DND-41 (cell line): ENCODE measurements around the gene NELL2.

ENCODE experiments used
- ATAC-seq: fragments of 200-7000 bp; cut with Tn5 transposase; 3 replicates; pipeline ENCODE4 v1.9.1; 2021; ENCODE audit warnings: low read depth; ENCODE audit not compliant: insufficient read depth
- DNase-seq: peaks from one replicate; pipeline ENCODE4 v3.0.0-alpha.2; 2020
- H2AFZ ChIP-seq: 2 replicates; pipeline ENCODE4 v1.6.0; 2012; ENCODE audit warnings: low read depth, low read length
- H3K27ac ChIP-seq: 2 replicates; pipeline ENCODE4 v1.5.1; 2012; ENCODE audit warnings: low read length, inconsistent platforms
- H3K27me3 ChIP-seq: fragments of 200-600 bp; sonication (generic); 2 replicates; pipeline ENCODE4 v1.6.0; 2012; ENCODE audit warnings: low read length, mild to moderate bottlenecking, inconsistent platforms; ENCODE audit not compliant: insufficient read depth, poor library complexity
- H3K36me3 ChIP-seq: 2 replicates; pipeline ENCODE4 v1.5.1; 2012; ENCODE audit warnings: low read length, inconsistent platforms; ENCODE audit not compliant: insufficient read depth
- H3K4me1 ChIP-seq: 2 replicates; pipeline ENCODE4 v1.5.1; 2012; ENCODE audit warnings: mild to moderate bottlenecking, low read length; ENCODE audit not compliant: insufficient read depth
- H3K4me2 ChIP-seq: 2 replicates; pipeline ENCODE4 v1.6.0; 2012; ENCODE audit warnings: mild to moderate bottlenecking, moderate library complexity, low read length, inconsistent platforms; ENCODE audit not compliant: insufficient read depth
- H3K4me3 ChIP-seq, 2 experiments: fragments of 200-600 bp in 1 of 2; shearing (Covaris generic) in 1 of 2; 2 replicates each; pipeline ENCODE4 v1.5.1; 2012 to 2016; ENCODE audit warnings: inconsistent platforms in 2 of 2, low read length in 2 of 2, mild to moderate bottlenecking in 2 of 2, low read depth in 1 of 2, moderate library complexity in 1 of 2
- H3K79me2 ChIP-seq: 2 replicates; pipeline ENCODE4 v1.6.0; 2012; ENCODE audit warnings: low read length, inconsistent platforms; ENCODE audit not compliant: insufficient read depth
- H3K9ac ChIP-seq: 2 replicates; pipeline ENCODE4 v1.6.0; 2012; ENCODE audit warnings: low read depth, mild to moderate bottlenecking, inconsistent platforms, low read length, moderate library complexity
- H3K9me3 ChIP-seq: 2 replicates; pipeline ENCODE4 v1.5.1; 2012; ENCODE audit warnings: low read length, moderate library complexity, mild to moderate bottlenecking, inconsistent platforms; ENCODE audit not compliant: insufficient read depth, severe bottlenecking
- H4K20me1 ChIP-seq: 2 replicates; pipeline ENCODE4 v1.6.0; 2012; ENCODE audit warnings: low read length; ENCODE audit not compliant: insufficient read depth
- CTCF ChIP-seq: IDR thresholded peaks from 2 replicates; pipeline ENCODE4 v1.5.1; 2012; ENCODE audit warnings: borderline replicate concordance, low read length, moderate library complexity, mild to moderate bottlenecking; ENCODE audit not compliant: poor library complexity, severe bottlenecking; ENCODE audit errors: extremely low read depth
- EZH2 ChIP-seq: IDR thresholded peaks from 3 replicates; pipeline ENCODE4 v1.6.1; 2012; ENCODE audit warnings: borderline replicate concordance, low read depth, mild to moderate bottlenecking, moderate library complexity, low read length, inconsistent platforms; ENCODE audit not compliant: severe bottlenecking

Gene NELL2

GRCh38 chr12:44765796-44766195 lies 110.3 kb downstream of the NELL2 start:
- H3K36me3 ChIP-seq, result no peaks in the 10 kb centered on the region
- H2AFZ ChIP-seq, result no peak overlapping the region
- H4K20me1 ChIP-seq, result no peaks in the 10 kb centered on the region
- H3K27me3 ChIP-seq, result peaks cover 3% of the 10 kb centered on the region
- no peak overlapping the region for H3K4me2 ChIP-seq
- ATAC-seq (no peak), DNase-seq (no peak)
- no peak overlapping the region for H3K4me3 ChIP-seq
- H3K27ac ChIP-seq, result no peak overlapping the region
- H3K9ac ChIP-seq, result no peak overlapping the region
- H3K9me3 ChIP-seq, result no peaks in the 10 kb centered on the region
- no peaks in the 10 kb centered on the region for H3K4me1 ChIP-seq
- no peak for TF ChIP-seq CTCF
- no peak for TF ChIP-seq EZH2
- H3K79me2 ChIP-seq, result no peaks in the 10 kb centered on the region

GRCh38 chr12:44763021-44763420 lies 113.1 kb downstream of the NELL2 start:
- Histone ChIP-seq H3K4me2 (no peak overlapping the region), H3K4me1 (no peaks in the 10 kb centered on the region), H3K9me3 (no peaks in the 10 kb centered on the region), H3K27me3 (no peaks in the 10 kb centered on the region), H2AFZ (no peak overlapping the region), H3K36me3 (no peaks in the 10 kb centered on the region), H3K79me2 (no peaks in the 10 kb centered on the region), H3K4me3 (no peak overlapping the region), H3K27ac (no peak overlapping the region), H3K9ac (no peak overlapping the region), H4K20me1 (no peaks in the 10 kb centered on the region)
- TF ChIP-seq CTCF, result no peak
- TF ChIP-seq EZH2, result no peak
- ATAC-seq, result no peak
- no peak for DNase-seq

GRCh38 chr12:44759289-44759688 lies 116.8 kb downstream of the NELL2 start:
- TF ChIP-seq CTCF (no peak), EZH2 (no peak)
- no peak overlapping the region for H2AFZ ChIP-seq
- no peaks in the 10 kb centered on the region for H3K9me3 ChIP-seq
- ATAC-seq (no peak), DNase-seq (no peak)
- H3K4me1 ChIP-seq, result no peaks in the 10 kb centered on the region
- no peaks in the 10 kb centered on the region for H3K27me3 ChIP-seq
- H3K36me3 ChIP-seq, result no peaks in the 10 kb centered on the region
- H4K20me1 ChIP-seq, result no peaks in the 10 kb centered on the region
- H3K9ac ChIP-seq, result no peak overlapping the region
- no peak overlapping the region for H3K4me2 ChIP-seq
- no peak overlapping the region for H3K27ac ChIP-seq
- H3K4me3 ChIP-seq, result no peak overlapping the region
- no peaks in the 10 kb centered on the region for H3K79me2 ChIP-seq

- H2AFZ ChIP-seq, result no peak overlapping the region
- TF ChIP-seq EZH2 (no peak), CTCF (no peak)
- H3K4me2 ChIP-seq, result no peak overlapping the region
- no peaks in the 10 kb centered on the region for H3K4me1 ChIP-seq
- no peak for DNase-seq
- no peaks in the 10 kb centered on the region for H3K79me2 ChIP-seq
- H3K9ac ChIP-seq, result no peak overlapping the region
- no peak for ATAC-seq
- no peak overlapping the region for H3K27ac ChIP-seq
- no peaks in the 10 kb centered on the region for H4K20me1 ChIP-seq
- H3K36me3 ChIP-seq, result no peaks in the 10 kb centered on the region
- no peaks in the 10 kb centered on the region for H3K9me3 ChIP-seq
- no peaks in the 10 kb centered on the region for H3K27me3 ChIP-seq
- no peak overlapping the region for H3K4me3 ChIP-seq
Measured at GRCh38 chr12:44750468-44750867, 125.6 kb downstream of the NELL2 start.
